ENCODE results near the gene ITPR2.
"Not testable (repeated sequence)": the region's sequence is repeated elsewhere in the genome, so short reads cannot be mapped to it uniquely, and the experiment has no call there.

Gene ITPR2

GRCh38 chr12:26786491-26786864 lies 46.5 kb downstream of the ITPR2 start:
- DNase-seq = no peak

DNA sequence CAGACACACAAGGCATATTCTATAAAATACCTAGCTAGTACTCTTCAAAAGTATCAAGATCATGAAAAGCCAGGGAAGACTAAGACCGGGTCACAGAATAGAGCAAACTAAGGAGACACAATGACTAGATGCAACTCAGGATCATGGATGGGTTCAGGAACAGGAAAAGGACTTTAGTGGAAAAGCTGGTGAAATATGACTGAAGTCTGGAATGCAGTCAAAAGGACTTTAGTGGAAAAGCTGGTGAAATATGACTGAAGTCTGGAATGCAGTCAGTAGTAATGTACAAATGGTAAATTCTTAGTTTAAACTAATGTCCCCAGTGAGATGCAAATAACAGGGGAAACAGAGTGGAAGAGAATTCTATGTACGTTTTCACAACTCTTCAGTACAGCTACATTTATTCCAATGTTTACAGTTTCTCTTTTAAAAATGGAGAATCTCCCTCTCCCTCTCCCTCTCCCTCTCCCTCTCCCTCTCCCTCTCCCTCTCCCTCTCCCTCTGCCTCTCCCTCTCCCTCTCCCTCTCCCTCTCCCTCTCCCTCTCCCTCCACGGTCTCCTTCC lies 49.1 kb downstream of the ITPR2 start:
- DNase-seq = not testable (repeated sequence)

- DNase-seq = no peak
Observed at GRCh38 chr12:26783131-26783526, 49.9 kb downstream of the ITPR2 start.

DNA sequence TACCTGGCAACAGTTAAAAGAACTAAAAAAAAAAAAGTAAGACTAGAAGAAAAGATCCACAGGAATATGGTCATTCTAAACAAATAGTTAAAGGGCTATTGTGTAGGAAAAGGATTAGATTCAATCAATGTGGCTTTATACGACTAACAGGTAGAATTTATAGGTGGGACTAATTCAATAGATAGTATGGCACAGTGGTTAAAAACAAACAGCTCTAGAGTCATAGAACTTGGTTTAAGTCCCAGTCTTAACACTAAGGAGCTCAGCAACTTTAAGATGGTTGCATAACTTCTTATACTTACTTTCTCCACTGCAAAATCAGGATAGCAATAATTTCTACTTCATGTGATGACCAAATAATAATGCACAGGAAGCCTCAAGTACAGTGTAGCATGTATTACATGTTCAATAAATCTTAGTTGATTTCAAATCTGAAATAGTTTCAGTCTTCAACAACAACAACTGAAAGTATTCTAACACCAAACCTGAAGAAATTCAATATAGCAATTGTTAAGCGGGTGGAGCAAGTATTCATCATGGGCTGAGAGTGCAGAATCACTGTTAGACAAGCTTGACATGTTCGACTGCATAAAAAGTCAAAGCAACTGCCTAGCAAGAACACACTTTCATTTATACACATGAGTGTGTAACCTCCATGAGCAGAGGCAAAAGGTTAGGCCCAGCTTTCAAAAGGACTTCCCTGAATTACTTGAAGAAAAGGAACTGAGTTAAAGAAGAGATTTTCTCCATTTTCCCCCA lies 50.4 kb downstream of the ITPR2 start:
- no peak for DNase-seq

DNA sequence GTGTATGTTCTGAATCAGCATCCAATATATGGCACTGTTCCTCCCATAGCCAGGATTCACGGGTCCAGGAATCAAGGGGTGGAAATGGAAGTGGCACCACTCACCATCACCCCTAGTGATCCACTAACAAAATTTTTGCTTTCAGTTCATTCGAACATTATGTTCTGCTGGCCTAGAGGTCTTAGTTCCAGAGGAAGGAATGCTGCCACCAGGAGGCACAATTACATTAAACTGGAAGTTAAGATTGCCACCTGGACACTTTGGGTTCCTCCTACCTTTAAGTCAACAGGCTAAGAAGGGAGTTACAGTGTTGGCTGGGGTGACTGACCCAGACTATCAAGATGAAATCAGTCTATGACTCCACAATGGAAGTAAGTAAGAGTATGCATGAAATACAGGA lies 52.3 kb downstream of the ITPR2 start:
- not testable (repeated sequence) for DNase-seq

DNA sequence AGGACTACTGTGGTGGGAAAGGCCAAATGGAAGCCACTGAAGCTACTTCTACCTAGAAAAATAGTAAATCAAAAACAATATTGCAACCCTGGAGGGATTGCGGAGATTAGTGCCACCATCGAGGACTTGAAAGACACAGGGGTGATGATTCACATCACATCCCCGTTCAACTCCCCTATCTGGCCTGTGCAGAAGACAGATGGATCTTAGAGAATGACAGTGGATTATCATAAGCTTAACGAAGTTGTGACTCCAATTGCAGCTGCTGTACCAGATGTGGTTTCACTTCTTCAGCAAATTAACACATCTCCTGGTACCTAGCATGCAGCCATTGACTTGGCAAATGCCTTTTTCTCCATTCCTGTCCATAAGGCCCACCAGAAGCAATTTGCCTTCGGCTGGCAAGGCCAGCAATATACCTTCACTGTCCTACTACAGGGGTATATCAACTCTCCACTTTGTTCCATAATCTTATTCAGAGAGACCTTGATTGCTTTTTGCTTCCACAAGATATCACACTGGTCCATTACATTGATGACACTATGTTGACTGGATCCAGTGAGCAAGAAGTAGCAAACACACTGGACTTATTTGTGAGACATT lies 54.7 kb downstream of the ITPR2 start:
- DNase-seq = not testable (repeated sequence)

GRCh38 chr12:26777236-26777635 lies 55.8 kb downstream of the ITPR2 start:
- no peak for DNase-seq

- DNase-seq = not testable (repeated sequence)
Observed at GRCh38 chr12:26775991-26776390, 57.0 kb downstream of the ITPR2 start.

- no peak for DNase-seq
Observed at GRCh38 chr12:26773313-26774104, 59.5 kb downstream of the ITPR2 start.

- DNase-seq = no peak
Observed at GRCh38 chr12:26771861-26772260, 61.1 kb downstream of the ITPR2 start.

- no peak for DNase-seq
Observed at GRCh38 chr12:26770239-26771070, 62.5 kb downstream of the ITPR2 start.

DNA sequence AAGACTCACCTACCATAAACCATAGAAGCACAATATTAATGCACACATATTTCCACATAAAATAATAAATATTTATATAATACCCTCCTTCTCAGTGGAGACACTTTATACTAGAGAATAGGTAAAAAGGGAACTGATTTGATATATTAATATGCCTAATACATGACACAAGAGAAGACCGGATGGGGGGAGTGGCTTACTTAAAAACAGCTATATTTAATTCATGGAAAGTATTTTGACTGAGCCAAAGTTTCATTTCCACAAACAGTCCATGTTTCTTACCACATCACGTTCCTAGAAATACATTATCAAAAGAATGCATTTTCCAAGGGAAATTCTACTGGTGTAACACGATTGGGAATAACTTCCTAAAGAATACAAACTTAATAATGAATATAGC lies 63.4 kb downstream of the ITPR2 start:
- no peak for DNase-seq

DNA sequence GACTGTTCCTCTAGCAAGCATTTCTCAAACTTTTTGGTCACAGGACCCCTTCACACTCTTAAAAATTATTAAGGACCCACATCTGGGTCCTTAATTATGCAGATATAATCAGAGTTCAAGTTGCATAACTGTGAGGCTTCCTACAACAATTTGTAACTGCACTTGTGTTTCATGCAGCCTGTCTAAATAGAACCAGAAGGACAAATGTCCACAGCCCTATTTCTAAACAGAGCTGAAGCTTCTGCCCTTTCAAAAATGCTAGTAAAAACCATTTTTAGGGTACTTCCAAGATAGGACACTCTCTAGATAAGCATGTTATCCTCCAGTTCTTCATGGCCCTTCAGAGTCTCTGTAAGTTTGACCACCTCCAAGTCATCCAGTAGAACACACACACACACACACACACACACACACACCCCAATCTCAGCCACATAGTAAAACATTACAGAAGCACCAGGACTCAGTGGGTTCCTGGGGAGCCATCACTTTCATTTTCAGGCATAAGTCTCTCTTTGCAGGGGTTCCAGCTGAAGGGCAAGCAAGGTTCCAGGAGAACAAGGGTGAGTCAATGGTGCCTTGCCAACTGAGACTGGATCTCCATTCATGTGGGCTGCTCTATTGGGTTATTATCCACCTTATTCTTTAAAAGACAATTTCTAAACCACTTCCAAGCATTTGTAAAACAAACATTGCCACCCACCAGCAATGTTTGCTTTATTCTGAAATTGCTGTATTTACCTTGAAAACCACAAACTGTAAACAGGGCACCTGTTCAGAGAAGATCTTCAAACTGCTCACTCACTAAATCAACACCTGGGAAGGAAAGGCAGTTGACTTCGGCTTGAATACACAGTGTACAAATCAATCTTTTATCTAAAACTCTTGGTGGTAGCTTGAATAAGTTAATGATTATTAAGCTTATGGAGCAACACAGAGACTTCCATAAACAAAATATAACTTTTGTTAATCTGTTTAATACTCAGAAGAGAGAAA lies 64.1 kb downstream of the ITPR2 start:
- DNase-seq = no peak

GRCh38 chr12:26767865-26768264 lies 65.1 kb downstream of the ITPR2 start:
- no peak for DNase-seq

DNA sequence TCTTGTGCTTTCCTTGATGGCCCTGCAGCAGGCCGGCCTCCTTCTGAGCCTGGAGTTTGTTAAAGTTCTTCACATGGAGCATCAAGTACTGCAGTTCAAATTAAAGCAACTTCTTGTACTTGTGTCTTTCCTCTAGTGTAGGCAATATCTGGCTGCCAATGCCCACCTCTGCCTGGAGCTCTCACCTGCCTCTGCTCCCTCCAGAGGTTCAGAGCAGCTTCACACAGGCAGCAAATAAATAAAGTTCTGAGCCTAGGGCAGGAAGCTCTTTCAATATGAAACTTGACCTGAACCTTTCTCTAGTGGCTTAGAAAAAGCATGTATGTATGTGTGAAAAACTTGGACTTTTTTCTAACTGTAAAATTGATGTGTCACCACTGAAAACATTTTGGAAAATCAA lies 65.9 kb downstream of the ITPR2 start:
- DNase-seq = no peak

DNA sequence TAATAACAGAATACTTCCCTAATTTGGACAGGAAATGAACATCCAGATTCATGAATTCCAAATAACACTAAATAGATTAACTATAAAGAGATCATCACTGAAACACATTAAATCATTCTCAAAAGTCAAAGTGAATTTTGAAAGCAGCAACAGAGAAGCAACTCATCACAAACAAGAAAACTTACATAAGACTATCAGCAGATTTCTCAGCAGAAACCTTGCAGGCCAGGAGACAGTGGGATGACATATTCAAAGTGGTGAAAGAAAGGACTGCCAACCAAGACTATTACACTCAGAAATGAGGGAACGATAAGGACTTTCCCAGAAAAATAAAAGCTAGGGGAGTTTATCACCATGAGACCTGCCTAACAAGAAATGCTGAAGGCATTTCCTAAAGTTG lies 70.8 kb downstream of the ITPR2 start:
- no peak for DNase-seq

DNA sequence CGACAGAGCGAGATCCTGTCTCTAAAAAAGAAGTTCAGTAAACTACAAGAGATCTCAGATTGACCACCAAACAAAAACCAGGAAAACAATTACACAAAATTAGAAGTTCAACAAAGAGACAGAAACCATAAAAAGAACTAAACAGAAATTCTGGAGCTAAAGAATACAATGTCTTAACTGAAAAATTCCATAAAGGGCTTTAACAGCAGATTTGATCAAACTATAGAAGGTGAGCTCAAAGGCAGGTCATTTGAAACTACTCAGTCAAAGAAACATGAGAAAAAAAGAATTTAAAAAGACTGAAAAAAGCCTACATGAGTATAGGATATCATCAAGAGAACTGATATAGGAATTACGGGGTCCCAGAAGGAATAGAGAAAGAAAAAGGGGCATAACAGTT lies 71.2 kb downstream of the ITPR2 start:
- DNase-seq = no peak

- DNase-seq = no peak
Observed at GRCh38 chr12:26760657-26761293, 72.2 kb downstream of the ITPR2 start.

DNA sequence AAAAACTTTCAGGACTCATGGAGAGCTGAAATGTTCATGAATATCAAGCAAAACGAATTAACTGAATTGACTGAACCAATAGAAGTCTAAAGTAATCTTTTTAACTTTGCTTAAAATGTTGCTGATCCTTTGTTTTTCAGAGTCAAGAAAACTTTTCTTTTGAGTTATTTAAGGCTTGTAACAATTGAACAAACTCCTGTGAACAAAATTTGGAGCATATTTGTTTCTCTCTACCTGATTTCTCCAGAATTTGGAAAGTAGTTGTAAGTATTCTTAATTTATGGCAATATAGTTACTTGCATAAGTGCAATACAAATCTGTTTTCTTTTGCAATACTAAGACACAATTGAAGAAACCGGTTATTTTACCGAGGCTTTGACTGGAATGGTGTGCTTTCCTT lies 77.6 kb downstream of the ITPR2 start:
- not testable (repeated sequence) for DNase-seq

DNA sequence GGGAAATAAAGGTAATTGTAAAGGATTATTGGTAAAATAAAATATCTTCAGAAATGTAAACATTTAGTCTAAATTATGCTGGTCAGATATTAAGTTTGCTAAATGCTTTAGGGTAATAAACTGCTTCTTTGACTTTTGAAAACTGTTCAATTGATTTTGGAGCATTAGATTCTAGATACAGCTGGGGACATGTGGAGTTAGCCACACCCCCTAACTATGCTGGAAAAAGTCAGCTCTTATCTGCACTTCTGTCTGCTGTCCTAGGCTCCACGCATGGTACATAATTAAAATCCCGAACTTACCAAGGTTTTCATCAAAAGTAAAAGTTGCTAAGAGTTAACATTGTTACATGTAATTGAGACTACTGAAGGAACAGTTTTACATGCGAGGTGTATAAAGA lies 78.8 kb downstream of the ITPR2 start:
- DNase-seq = no peak

GRCh38 chr12:26751179-26751578 lies 81.8 kb downstream of the ITPR2 start:
- no peak for DNase-seq

Measured in T-helper 9 cell (primary cell).